Astrocyte of the hippocampus (primary cell): ENCODE data around the gene GLB1L3.
"Not testable (repeated sequence)": the region's sequence is repeated elsewhere in the genome, so short reads cannot be mapped to it uniquely, and the experiment has no call there.

ENCODE experiments used
- DNase-seq: peaks from one replicate; pipeline ENCODE4 v3.0.0; 2011; ENCODE audit warnings: low read depth, low spot score

Gene GLB1L3

DNA sequence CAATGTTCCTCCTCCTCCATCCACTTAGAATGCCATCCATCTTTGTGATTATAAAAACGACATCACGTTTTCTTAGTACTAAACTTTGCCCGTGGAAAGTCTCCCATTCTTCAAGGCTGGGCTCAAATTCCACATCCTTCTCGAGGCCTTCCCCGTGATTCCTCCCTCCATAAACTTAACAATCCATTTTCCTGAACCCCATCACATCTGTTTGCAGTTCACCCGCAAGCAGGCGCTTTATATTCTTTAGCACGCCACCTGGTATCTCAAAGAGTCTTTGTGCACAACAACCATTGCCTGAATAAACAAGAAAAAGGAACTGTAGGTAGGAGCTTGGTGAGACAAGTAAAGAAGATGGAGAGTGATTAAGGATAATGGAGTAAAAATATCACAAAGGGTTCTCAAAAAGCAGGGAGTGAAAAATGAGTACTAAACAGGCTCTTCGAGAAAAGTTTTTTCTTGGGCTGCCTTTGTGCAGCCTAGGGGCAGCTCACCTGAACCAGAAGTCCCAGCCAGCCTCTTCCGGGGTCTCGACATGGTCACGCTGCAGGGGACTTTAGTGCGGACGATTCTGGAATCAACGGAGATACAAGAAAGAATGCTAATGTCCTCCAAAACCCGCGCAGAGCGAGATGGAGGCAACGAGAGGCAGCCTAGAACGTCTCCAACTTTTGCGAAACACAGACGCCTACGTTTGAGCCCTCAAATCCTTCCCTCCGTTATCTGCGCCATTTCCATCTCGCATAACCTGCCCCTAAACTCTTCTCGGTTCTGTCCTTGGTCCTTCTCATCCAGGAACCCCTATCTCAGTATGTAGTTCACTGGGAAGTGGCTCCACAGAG is 23.6 kb upstream of the GLB1L3 start:
- DNase-seq, result peak; percentile 13

DNA sequence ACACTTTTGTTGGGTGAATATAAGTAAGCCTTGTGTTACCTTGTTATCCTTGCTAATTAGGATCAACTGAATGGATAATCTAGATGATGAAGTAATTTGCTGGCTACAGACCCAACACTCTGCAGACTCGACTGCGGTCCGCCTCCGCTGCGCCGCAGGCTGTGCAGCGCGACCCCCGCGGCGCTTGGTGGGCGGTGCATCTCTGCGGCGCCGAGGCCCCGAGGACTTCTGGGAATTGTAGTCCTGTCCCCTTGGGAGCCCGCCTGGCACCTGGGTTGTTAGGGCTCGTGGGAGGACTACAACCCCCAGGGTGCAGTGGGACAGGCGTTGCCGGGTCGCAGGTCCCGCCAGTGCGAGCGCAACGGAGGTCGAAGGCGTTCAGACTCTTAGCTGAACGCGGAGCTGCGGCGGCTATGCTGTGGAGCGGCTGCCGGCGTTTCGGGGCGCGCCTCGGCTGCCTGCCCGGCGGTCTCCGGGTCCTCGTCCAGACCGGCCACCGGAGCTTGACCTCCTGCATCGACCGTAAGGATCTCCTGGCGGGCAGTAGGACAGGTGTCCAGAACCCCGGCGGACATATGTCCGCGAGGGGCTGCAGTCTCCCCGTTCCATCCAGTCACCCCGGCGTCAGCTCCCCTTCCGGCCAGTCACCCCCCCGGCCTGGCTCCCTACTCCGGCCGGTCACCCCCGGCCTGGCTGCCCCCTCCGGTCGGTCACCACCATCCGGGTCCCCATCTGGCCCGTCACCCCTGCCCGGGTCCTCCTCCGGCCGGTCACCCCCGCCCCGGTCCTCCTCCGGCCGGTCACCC is 22.8 kb upstream of the GLB1L3 start, which contains the start of the genes ACAD8 and THYN1:
Gene ACAD8 (plus strand): TSS at position 381 of the 806 bp plus-strand sequence. CDS start 33 bp downstream, at position 414.
Gene THYN1 (minus strand): TSS at position 165 of the 806 bp plus-strand sequence. CDS start 470 bp downstream, outside the sequence.
- DNase-seq, result peak; percentile 98

DNA sequence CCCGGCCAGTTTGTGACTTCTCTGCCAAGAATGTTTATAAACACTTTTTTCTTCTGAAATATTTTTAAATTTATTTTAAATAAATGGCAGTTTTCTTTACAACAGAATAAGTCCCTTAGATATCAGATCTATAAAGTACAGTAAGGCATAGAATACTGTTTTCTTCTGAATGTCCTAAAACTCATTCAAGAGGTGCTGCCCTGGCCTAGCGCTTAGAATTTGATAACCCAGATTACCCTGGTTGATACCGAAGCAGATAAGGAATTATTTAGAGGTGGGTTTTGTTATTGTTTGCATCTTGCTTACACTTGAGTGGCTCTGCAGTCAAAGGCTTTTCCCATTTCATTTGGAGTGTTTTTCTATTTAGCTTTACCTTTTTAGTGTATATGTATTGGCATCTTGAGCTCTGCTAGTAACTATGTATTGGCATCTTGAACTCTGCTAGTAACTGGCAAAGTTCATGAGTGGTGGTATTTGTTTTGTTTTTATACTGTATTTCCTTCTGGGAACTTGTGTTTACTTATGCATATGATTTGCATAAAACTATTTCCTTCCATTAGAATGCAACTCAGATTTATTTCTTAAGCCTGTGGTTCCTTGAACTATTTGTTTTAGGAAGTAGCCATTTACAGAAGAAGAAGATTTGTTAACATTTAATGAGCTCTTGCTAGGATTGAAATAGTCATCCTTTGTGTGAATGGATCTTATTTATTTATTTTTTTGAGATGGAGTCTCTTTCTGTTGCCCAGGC is 21.6 kb upstream of the GLB1L3 start:
- no peak for DNase-seq

DNA sequence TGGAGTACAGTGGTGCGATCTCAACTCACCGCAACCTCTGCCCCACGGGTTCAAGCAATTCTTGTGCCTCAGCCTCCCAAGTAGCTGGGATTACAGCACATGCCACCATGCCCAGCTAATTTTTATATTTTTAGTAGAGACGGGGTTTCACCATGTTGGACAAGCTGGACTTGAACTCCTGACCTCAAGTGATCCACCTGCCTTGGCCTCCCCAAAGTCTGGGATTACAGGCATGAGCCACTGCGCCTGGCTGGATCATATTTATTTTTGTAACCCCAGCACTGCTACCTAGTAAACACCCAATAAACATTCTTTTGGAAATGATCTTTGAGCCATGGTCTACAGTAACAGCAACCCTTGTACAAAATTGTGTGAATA is 21.0 kb upstream of the GLB1L3 start:
- DNase-seq, result not testable (repeated sequence)

DNA sequence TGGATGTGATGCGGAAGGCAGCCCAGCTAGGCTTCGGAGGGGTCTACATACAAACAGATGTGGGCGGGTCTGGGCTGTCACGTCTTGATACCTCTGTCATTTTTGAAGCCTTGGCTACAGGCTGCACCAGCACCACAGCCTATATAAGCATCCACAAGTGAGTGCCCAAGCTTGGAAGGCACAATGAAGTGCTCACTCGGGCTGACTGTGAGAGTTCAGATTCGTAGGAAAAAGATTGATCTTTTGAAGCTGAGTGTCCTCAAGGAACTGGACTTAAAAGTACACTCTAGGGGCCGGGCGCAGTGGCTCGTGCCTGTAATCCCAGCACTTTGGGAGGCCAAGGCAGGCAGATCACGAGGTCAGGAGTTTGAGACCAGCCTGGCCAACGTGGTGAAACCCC is 19.1 kb upstream of the GLB1L3 start:
- DNase-seq, result no peak

DNA sequence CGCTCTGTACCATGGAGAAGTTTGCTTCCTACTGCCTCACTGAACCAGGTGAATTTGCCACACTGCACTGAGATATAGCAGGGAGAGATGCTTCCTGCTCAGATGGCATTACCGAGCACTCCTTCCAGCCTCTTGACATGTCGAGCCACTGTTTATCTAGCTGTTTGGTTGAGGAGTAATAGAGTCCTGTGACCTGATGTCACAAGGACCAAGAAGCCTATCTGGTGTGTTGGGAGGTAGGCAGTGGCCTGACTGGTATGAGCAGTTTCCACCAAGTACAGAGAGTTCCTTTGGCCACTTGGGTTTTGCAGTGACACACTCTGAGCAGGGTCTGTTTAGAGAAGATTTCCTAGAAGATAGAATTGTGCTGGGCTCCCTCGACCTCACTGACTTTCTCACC is 17.6 kb upstream of the GLB1L3 start:
- no peak for DNase-seq

DNA sequence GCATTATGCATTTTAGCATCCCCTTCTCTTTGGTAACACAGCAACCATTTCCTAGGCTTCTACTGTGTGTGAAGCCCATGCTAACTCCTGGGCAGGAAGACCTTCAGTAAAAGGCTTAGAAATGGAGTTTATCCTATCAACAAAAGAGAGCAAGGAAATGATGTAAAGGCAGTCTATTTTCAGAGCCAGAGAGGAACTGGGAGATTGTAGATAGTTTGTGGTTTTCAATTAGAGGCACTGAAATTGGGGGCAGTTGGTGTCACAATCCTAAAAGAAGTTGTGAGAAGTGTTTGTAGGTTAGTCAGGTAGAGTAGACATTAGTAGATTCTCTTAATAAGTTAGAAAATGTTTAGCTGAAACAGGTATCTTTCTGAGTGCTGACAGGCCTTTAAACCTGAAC is 15.7 kb upstream of the GLB1L3 start:
- DNase-seq, result no peak

DNA sequence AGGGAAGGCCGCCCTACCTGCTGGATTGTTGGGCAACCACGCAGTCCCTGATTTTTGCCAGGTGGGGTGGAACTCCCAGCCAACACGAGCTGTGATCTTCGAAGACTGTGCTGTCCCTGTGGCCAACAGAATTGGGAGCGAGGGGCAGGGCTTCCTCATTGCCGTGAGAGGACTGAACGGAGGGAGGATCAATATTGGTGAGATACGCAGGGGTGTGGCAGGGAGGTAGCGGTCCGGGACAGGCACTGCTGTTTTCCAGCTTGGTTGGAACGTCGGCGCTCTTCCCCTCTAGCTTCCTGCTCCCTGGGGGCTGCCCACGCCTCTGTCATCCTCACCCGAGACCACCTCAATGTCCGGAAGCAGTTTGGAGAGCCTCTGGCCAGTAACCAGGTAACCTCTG is 15.2 kb upstream of the GLB1L3 start:
- DNase-seq, result no peak

DNA sequence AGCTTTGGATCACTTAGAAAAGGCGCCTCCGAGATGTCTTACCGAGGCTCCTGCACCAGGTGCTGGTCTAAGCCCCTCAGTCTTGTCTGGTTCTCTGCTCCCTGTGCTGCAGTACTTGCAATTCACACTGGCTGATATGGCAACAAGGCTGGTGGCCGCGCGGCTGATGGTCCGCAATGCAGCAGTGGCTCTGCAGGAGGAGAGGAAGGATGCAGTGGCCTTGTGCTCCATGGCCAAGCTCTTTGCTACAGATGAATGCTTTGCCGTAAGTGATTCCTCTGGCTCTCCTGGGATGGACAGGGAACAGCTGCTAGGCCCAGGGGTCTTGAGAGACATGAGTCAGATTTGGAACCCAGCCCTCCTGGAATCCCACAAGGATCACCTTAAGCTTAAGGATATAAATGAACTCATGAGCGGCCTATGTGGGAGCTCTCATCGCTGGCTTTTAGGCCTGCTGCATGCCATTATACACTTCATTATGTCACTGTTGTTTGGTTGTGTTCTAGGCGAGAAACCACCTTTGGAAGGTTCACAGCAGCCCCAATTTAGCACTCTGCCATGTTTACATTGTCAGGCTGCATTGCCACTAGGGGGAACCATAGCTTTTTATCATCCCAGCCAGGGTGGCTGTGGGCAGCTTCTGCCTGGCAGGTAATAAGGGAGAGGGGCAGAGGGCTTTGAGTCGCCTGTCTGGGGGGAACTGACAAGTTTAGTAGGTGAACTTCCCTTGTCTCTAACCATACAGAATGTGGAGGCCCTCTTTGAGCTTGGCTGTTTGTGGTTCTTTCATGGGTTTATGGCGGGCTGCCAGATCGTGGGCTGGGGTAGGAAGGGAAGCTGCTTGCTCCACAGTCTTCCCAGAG is 14.3 kb upstream of the GLB1L3 start:
- DNase-seq, result peak; percentile 34

DNA sequence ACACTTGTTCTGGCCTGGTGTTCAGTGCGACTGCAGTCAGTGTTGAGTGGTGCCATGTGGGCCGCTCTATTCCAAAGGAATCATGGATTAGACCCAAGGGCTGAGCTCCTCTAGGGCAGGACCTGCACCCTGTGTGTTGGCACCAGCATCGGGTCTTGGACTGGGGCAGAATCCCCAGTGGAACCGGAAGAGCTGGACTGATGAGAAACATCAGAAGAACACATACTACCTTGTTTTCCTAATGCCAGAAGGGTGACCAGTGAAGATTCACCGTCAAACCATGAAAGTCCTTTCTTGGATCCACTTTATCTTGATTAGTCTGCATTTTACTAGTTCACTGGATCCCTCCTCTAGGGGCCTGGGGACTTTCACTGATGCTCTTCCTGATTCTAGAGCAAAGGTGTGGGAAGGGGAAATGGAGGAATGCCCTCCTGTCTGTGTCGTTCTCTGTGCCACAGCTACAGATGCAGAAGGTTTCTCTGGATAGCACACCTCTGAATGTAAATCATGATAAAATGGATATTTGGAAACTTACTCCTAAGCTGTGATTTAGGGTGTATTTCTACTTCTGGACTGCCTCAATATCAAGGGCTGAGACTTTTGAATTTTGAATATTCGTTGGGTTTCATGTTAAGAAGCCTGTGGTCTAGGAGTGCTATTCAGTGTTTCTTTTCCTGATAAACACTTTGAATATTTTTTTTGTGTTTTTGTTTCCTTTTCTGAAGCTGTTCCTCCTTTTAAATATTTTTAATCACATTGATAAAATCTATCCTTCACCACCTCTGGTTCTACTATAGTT is 11.0 kb upstream of the GLB1L3 start:
- DNase-seq, result no peak

DNA sequence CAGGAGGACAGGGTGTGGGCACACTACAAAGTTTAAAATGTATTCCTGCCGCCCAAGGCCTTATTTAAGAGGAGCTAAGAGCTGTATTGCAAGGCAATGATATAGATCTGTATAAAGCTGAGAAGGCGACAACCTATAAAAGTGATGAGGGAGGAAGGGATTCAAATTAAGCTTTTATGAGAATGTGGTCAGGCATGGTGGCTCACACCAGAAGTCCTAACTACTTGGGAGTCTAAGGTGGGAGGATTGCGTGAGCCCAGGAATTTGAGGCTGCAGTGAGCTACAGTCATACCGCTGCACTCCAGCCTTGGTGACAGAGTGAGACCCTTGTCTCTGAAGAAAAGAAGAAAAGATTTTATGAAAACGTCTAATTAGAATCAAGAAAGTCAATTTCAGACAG is 9.7 kb upstream of the GLB1L3 start:
- DNase-seq, result no peak

DNA sequence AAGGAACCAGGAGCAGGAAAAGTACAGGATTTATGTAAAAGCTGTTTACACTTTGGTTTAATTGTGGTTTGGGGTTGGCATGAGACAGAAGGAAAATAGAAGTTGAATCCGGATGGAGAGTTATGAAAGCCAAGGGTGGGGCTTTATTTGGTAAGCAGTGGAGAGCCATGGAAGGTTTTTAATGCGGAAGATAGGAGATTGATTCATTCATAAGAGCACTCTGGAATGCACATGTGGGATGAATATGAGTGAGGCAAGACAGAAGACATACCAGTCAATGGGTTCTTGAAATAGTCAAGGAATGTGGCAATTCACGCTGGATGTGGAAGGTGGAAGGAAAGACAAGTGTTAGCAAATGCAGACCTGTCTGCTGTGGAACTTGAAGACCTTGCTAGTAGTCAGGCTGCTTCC is 9.3 kb upstream of the GLB1L3 start:
- peak; percentile 68 for DNase-seq

DNA sequence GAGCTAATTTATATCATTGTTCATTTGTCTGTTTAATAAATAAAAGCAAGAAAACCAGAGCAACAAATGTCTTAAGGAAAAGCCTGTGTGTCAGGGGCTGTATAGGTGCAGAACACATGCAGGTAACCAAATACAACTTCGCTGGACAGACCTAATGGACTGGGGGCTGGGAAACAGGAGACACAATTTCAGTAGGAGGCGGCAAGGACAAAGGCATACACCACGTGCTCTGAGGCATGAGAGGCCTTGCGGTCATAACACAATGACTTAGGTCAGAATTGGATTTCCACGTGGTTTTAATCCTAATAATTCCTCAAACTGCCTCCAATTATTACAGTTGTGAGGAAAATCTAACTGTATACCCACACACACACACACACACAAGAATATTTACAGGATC is 8.7 kb upstream of the GLB1L3 start:
- no peak for DNase-seq

DNA sequence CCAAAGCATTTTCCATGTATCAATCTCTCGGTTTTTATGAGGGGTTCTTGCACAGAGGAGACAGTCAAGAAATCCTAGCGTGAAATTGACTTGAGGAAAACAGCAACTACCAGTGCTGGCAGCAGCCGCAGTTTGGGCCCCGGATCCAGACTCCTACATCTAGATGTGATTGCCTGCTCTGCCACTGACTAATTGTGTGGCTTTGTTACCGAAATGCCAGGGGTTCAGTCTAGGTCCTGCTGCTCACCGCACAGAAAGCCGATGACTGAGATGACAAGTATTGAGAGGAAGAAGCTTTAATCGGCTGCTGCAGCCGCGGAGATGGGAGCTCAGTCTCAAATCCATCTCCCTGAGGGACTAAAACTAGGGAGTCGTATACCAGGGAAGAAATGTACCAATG is 8.2 kb upstream of the GLB1L3 start:
- DNase-seq, result no peak

DNA sequence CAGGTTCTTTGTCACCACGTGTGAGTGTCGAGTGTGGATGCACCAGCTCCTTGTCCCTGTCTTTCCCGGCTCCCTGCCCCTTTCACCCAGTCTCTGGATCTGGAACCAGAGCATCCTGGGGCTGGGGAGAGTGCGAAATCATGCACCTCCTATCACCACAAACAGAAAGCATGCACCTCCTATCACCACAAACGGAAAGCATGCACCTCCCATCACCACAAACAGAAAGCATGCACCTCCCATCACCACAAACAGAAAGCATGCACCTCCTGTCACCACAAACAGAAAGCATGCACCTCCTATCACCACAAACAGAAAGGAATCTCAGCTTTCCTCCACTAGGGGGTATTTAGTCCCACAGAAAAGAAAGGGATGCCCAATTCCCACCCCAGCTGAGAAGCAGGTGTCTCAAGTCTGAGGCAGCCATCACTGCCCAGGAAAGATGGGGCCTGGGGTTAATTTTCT is 5.9 kb upstream of the GLB1L3 start:
- peak; percentile 32 for DNase-seq

DNA sequence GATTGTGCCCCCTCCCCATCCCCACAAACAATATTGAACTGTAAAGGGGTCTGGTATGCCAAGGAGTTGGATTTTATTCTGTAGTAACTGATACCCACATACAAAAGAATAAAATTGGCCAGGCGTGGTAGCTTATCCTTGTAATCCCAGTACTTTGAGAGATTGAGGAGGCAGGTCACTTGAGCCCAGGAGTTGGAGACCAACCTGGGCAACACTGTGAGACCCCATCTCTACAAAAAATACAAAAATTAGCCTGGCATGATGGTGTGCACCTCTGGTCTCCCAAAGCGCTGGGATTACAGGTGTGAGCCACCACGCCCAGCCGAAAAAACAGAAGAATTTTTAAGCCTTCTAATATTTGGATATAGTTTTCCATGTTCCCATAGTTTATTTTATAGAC is 4.2 kb upstream of the GLB1L3 start:
- DNase-seq, result no peak

DNA sequence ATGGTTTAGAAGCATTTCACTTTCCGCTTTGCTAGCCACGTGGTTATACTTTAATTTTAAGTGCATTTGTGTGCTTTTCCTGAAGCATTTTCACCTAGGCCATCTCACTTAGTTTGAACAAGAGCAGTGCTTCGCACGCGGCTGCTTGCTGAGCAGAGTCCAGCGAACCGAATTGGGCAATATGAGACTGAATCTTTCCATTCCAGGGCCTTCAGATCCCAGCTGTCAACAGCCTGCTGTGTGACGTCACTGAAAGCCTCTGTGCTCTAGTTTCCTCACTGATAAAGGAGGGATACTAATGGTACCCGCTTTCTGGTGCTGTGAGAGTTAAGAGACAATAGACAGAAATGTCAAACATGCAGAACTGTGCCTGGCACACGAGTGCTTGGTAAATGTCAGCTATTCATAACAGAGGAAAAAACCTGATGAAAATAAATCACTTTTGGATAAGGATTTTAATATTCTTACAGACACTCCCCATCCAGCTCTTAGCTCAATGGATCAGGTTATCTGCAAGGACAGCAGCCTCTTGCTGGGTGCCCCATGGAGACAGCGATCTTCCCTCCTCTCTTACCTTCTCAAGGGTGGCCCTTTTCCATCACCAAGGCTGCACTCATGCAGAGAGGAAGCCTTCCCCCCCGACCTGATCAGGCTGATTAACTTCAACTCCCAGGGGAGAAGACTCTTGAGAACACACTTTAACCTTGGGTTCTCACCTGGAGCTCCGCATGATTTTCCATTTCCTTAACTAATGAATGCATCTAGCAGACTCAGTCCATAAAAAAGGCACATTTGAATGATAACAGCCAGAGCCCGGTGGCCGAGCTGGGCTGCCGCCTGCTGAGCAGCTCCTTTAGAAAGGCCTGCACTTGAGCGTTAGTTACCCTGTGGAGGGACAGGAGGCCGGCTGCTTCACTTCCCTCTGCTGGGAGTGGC is 3.5 kb upstream of the GLB1L3 start:
- no peak for DNase-seq

DNA sequence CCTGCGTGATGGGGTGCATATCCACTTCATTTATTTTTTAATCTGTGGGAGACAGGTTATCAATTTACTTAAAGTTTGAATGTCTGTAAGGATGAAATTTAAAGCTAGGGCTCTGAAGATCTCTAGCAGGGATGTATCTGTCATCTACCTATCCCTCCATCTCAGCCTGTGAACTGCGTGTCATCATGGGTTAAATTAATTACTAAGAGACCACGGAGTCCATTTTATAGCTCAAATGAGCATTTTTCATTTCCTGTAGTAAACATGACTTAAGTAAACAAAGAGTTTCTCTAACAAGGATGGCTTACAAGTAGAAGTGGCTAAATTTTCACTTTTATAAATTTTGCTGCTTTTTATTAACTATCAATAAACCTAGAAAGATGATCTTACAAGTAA is 2.9 kb upstream of the GLB1L3 start:
- DNase-seq, result no peak

DNA sequence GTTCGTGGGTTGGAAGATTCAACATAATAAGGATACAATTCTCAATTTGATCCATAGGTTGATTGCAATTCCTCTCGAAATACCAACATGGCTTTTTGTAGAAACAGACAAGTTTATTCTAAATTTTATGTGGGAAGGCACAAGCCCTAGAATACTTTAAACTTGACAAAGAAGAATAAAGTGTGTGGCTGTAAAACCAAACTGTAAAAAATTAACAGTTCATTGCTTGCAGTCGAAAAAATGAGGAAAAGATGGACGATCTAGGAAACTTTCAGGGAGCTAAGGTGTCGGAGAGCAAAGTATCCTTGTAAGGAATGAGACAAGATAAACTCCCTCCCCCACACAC is 1.0 kb upstream of the GLB1L3 start:
- DNase-seq, result no peak
